ENCODE data around the gene AGPAT2. TPM values are rescaled to one million over a fixed set of nuclear protein-coding genes. Genes with fewer than 3 reads are reported as not detected.

Gene AGPAT2
- total RNA-seq, 1 experiment from 2014 or later, result 40.2 TPM

DNA sequence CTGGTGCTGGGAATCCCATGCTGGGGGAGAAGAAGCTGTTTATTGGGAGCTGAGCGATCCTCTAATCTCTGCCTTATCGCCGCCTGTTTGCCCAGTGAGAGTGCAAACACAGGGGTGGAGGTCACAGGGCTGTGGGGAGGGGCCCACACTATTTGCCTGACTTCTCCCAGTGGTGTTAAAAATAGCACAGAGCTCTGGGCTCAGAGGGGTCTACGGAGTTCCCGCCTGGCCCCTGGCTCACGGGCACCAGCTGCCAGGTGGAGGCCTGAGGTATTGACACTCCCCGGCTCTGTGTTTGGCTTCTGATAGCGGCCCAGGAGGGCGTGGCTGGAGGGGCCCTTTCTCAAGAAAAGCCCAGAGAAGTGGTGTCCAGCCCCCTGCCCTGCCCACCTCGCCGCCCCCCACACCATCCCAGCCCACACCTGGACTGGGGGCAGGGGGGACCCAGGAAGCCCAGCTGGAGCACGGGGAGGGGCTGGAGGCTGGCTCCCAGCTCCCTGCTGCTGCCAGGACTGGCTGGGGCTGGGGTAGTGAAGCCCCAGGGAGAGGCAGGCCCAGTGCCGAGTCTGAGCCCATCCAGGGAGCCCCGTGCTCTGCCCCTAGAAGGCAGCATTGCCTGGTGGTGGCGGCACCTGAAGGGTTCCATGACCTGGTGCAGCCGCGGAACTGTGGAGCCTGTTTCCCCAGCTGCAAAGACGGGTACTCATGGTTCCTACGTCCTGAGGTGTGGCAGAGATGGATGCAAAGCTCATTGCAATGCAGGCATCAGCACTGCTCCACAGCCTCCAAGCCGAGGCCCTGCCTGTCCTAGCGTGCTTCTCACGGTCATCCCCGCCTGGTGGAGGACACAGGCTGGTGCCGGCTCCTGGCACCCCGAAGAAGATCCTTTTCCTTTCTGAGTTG lies 60.3 kb downstream of the AGPAT2 start:
- H3K27ac Mint-ChIP-seq, result no peak overlapping the region
- no peak for TF ChIP-seq ZNF263 (CRISPR knock-in tag; IDR thresholded peaks at IDR 0.05; ENCODE audit: low read depth)
- peak; percentile 59 for TF ChIP-seq GABPB1 (CRISPR knock-in tag; IDR thresholded peaks at IDR 0.05)
- ATAC-seq, result peak; percentile 28
- H3K4me3 Mint-ChIP-seq, result no peak overlapping the region
- POLR2A ChIA-PET, result interaction anchor here (1.1 to 1.3 kb wide), 2 partner anchors 55 to 219 kb away, joined by 3 read pairs; no protein-coding TSS in a partner anchor
- no peaks in the 10 kb centered on the region for H3K9me3 Mint-ChIP-seq
- CTCF ChIA-PET, result interaction anchor here (0.6 to 8.3 kb wide), 23 partner anchors 16 to 139 kb away, joined by 3 to 163 read pairs (median 5); no protein-coding TSS in a partner anchor
- no peaks in the 10 kb centered on the region for H3K36me3 Mint-ChIP-seq
- DNase-seq (ENCODE audit: low spot score), result no peak
- H3K4me1 Mint-ChIP-seq, result no peaks in the 10 kb centered on the region
- no peaks in the 10 kb centered on the region for H3K27me3 Mint-ChIP-seq (ENCODE audit: low read depth)

DNA sequence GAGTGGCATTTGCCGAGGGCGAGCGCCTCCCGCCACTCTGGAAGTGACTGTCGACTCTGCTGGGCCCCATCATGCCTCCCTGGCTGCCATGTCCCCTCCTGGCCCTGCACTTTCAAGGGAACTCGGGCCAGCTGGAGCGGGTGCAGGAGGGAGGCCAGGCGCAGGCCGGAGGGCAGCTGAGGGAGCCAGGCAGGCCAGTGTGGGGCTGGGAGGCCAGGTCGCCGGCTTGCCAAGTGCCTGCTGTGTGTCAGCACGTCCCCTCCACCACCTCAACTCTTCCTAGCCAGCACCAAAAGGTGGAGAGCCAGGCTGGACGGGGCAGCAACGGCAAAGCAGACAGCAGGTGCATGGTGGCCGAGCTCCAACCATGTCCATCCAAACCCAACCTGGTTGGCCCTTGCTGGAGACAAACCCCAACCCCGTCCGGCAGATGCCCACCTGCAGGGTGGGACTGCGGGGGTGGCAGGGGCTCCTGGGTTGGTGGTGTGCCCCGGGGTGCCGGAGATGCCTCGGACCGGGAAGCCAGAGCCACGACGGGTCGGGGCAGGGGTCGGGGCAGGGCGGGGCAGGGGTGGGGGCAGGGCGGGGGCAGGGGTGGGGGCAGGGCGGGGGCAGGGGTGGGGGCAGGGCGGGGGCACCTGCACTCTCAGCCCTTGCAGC lies 61.1 kb downstream of the AGPAT2 start:
- DNase-seq (ENCODE audit: low spot score) (no peak), ATAC-seq (no peak)
- no peak overlapping the region for H3K27ac Mint-ChIP-seq
- no peaks in the 10 kb centered on the region for H3K9me3 Mint-ChIP-seq
- POLR2A ChIA-PET, result interaction anchor here (0.7 to 1.3 kb wide), 3 partner anchors 54 to 219 kb away, joined by 3 read pairs; no protein-coding TSS in a partner anchor
- TF ChIP-seq ZNF232 (CRISPR knock-in tag; IDR thresholded peaks at IDR 0.05), result no peak
- no peak for TF ChIP-seq TCF7 (CRISPR knock-in tag; IDR thresholded peaks at IDR 0.05; ENCODE audit: low read depth)
- TF ChIP-seq JAZF1 (CRISPR knock-in tag; IDR thresholded peaks at IDR 0.05), result no peak
- TF ChIP-seq, protein P1, sequence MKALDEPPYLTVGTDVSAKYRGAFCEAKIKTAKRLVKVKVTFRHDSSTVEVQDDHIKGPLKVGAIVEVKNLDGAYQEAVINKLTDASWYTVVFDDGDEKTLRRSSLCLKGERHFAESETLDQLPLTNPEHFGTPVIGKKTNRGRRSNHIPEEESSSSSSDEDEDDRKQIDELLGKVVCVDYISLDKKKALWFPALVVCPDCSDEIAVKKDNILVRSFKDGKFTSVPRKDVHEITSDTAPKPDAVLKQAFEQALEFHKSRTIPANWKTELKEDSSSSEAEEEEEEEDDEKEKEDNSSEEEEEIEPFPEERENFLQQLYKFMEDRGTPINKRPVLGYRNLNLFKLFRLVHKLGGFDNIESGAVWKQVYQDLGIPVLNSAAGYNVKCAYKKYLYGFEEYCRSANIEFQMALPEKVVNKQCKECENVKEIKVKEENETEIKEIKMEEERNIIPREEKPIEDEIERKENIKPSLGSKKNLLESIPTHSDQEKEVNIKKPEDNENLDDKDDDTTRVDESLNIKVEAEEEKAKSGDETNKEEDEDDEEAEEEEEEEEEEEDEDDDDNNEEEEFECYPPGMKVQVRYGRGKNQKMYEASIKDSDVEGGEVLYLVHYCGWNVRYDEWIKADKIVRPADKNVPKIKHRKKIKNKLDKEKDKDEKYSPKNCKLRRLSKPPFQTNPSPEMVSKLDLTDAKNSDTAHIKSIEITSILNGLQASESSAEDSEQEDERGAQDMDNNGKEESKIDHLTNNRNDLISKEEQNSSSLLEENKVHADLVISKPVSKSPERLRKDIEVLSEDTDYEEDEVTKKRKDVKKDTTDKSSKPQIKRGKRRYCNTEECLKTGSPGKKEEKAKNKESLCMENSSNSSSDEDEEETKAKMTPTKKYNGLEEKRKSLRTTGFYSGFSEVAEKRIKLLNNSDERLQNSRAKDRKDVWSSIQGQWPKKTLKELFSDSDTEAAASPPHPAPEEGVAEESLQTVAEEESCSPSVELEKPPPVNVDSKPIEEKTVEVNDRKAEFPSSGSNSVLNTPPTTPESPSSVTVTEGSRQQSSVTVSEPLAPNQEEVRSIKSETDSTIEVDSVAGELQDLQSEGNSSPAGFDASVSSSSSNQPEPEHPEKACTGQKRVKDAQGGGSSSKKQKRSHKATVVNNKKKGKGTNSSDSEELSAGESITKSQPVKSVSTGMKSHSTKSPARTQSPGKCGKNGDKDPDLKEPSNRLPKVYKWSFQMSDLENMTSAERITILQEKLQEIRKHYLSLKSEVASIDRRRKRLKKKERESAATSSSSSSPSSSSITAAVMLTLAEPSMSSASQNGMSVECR (CRISPR knock-in tag; IDR thresholded peaks at IDR 0.05; ENCODE audit: borderline replicate concordance), result no peak
- no peak for TF ChIP-seq NFATC4 (CRISPR knock-in tag; IDR thresholded peaks at IDR 0.05)
- TF ChIP-seq, protein P2, sequence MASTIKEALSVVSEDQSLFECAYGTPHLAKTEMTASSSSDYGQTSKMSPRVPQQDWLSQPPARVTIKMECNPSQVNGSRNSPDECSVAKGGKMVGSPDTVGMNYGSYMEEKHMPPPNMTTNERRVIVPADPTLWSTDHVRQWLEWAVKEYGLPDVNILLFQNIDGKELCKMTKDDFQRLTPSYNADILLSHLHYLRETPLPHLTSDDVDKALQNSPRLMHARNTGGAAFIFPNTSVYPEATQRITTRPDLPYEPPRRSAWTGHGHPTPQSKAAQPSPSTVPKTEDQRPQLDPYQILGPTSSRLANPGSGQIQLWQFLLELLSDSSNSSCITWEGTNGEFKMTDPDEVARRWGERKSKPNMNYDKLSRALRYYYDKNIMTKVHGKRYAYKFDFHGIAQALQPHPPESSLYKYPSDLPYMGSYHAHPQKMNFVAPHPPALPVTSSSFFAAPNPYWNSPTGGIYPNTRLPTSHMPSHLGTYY (CRISPR knock-in tag; IDR thresholded peaks at IDR 0.05), result no peak
- TF ChIP-seq ESRRA (CRISPR knock-in tag; IDR thresholded peaks at IDR 0.05; ENCODE audit: borderline replicate concordance), result no peak
- TF ChIP-seq NR1H2 (CRISPR knock-in tag; IDR thresholded peaks at IDR 0.05), result no peak
- no peak for TF ChIP-seq ELF4 (CRISPR knock-in tag; IDR thresholded peaks at IDR 0.05; ENCODE audit: low read depth)
- TF ChIP-seq ZNF263 (CRISPR knock-in tag; IDR thresholded peaks at IDR 0.05; ENCODE audit: low read depth), result no peak
- no peak for TF ChIP-seq ETV6 (CRISPR knock-in tag; IDR thresholded peaks at IDR 0.05)
- no peak for TF ChIP-seq CREB1 (CRISPR knock-in tag; IDR thresholded peaks at IDR 0.05)
- TF ChIP-seq IRF1 (CRISPR knock-in tag; IDR thresholded peaks at IDR 0.05), result no peak
- no peaks in the 10 kb centered on the region for H3K36me3 Mint-ChIP-seq
- H3K4me3 Mint-ChIP-seq, result no peak overlapping the region
- H3K27me3 Mint-ChIP-seq (ENCODE audit: low read depth), result no peaks in the 10 kb centered on the region
- CTCF ChIA-PET, result interaction anchor here (0.6 to 8.3 kb wide), 20 partner anchors 16 to 263 kb away, joined by 3 to 163 read pairs (median 5); partner anchors contain the start of gene DNLZ
- H3K4me1 Mint-ChIP-seq, result no peaks in the 10 kb centered on the region

Data from WTC11 (cell line).